Activated CD4-positive, alpha-beta T cell treated with anti-CD3 and anti-CD28 coated beads, Interleukin-2, Interleukin-6, amounts not matched to agents 100 ng/mL and 50 ng/mL, durations not matched to agents 16 hours and 8 hours (primary cell): ENCODE data around the gene MAP1B.
"Not testable (repeated sequence)": the region's sequence is repeated elsewhere in the genome, so short reads cannot be mapped to it uniquely, and the experiment has no call there.

ENCODE experiments used
- DNase-seq: peaks from one replicate; pipeline ENCODE4 v3.0.0-alpha.2; 2020

Gene MAP1B

DNA sequence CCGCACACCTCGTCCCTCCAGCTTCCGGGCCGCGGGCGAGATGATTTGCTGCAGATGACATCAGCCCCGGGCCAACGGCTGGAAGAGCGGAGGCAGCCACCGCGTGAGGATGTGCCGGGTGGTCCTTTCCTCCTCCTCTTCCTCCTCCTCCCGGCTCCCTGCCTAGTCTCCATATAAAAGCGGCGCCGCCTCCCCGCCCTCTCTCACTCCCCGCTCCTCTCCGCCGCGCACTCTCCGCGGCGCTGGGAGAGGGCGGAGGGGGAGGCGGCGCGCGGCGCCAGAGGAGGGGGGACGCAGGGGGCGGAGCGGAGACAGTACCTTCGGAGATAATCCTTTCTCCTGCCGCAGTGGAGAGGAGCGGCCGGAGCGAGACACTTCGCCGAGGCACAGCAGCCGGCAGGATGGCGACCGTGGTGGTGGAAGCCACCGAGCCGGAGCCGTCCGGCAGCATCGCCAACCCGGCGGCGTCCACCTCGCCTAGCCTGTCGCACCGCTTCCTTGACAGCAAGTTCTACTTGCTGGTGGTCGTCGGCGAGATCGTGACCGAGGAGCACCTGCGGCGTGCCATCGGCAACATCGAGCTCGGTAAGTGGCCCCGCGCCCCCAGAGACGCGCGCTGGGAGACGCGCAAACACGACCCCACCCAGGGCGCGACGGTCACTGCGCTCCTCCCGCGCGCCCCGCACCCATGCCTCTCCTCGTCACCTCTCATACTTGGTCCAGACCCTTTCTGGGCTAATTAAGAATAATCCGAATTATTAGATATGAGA lies at the start of gene MAP1B:
TSS of gene MAP1B (plus strand) at position 345 of the 770 bp plus-strand sequence. CDS start at position 402, 57 bp downstream.
- no peak for DNase-seq

DNA sequence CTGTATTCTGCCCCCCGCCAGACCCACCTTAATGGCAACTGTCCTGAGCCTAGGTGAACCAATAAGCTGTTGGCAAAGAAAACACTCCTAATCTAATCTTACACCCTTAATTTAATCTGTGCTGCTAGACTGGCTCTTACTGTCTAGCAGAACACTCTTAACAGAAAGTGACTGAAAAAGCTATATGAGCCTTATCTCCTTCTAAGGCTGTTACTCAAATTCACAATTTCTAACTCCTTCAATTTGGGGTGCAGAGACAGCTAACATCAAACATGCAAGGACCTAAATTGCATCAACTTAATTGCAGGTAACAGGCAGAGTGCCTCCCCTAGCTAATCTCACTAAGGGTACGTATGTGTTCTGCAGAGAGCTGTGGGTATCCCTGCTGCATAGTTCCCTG lies 49.5 kb upstream of the MAP1B start:
- no peak for DNase-seq

DNA sequence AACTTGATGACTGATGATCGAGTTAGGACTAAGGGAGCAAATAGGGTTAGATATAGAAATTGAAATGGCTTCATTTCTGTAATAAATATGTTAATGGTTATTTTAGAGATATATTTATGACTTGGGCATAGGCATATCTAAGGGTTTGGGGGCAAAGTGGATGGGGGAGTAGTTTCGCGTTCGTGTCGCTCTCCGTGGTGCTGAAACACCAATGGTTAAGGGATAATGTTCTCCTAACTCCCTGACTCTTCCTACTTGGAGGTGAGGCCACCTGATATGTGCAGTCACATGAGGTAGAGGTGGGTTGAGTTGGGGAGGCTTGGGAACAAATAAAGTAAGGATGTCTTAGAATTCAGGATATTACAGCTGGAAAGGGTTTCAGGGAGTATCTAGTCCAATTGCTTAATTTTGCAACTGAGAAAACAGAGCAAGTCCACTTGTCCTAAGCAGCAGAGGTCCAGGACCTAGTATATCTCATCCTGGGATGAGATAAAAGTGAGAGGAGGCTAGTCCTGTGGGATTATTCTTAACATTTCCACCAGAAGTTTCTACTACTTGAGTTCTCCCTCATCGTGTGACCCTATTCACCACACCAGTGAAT lies 44.0 kb upstream of the MAP1B start:
- DNase-seq, result peak; percentile 3

DNA sequence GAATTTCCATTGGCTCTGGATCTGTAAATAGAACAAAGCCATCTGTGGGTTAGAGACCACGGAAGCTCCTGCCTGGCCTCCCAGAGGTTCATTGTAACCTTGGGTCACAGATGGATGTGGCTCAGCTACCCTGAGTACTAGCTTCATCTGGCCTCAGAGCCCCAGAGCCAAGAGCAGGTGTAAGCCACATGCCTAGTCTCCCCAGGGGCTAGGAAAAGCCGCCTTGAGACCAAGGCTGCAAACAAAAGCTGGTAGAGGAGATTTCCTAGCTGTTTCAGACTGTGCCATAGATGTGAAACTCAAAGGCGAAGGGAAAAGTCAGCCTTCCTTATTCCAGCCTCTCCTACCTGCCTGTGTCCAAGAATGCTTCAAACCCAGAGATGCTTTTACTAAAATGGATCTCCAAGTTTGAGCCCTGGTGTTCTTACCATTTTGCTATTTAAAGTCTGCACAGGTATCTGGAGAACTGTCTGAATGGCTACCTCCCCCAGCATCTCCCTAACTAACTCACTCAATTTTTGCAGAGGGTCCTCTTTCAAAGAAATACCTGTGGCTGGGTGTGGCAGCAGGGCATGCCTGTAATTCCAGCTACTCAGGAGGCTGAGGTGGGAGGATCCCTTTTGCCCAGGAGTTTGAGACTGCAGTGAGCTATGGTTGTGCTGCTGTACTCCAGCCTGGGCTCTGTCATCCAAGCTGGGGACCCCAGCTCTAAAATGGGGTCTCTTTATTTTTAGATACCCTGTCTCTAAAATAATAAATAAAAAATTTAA lies 42.3 kb upstream of the MAP1B start:
- no peak for DNase-seq

DNA sequence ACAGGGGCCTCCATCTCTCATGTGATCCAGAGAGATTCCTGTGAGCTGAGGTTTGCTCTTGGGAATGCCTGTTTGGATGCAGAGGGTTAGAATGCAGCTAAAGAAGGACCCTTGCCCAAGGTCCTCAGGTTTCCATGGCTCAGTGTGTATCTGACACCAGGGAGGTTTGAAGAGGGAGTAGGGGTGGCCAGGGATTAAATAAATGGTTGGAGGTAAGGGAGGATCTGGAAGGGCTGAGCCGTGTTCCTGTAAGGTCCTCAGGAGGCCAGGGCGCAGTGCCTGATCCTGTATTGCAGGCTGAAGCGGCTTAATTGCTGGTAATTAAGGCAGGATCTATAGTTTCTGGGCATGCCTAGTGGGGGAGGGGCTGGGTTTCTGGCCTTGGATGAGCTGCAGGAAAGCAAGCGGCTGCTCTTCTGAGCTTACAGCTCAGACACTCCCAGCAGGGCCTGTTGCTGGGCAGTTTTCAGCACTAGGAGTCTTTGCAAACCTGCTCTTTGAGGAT lies 41.5 kb upstream of the MAP1B start:
- DNase-seq, result no peak

DNA sequence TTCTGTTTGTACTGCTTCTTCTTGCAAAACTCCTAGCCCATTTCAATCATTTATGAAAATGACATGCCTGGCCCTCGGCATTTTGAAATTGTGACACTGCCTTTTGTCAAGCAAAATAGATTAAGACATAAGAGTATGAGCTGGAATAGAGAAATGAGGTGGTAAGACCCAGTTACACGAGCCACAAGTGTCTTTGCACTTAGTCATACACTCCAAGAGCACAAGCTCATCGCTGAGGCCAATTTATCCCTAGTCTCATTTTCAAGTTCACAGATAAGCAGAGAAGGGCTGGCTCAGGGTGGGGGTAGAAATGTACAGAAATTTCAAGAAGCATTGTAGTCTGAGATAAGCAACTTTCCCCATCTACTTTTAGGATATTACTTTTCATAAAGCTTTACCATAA lies 40.6 kb upstream of the MAP1B start:
- no peak for DNase-seq

DNA sequence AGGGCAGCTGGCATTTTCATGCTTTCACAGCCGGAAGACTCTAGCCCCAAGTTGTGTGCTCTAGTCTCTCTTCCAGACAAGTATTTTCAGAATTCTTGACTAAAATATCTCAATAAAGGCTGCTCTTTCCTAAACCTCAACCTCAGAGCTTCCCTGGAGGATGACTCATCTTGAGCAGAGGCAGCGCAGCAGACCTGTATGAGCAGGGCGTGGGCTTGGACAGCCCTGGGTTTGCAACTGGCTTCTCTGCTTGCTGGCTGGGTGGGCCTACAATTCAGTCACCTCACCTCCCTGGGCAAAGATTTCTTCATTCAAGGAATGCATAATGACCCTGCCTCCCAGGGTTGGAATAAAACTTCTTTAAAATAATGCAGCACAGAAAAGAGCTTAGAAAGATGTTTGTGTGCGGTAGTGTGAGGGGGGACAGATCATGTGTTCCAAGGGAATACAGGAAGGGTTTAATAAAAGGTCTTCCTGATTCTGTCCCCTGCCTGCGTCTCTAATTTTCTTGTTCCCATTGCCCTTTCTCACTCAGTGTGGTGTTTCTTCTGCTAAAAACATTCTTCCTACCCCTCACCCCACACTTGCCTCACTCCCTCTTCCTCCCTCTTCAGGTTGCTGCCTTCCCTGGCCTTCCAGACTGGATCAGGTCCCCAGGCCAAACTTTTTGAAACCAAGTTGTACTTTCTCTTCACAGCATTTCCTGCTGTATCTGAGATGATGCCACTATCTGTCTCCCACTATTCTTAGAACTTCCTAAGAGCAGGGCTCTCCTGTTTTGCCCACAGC lies 39.4 kb upstream of the MAP1B start:
- DNase-seq, result peak; percentile 2

DNA sequence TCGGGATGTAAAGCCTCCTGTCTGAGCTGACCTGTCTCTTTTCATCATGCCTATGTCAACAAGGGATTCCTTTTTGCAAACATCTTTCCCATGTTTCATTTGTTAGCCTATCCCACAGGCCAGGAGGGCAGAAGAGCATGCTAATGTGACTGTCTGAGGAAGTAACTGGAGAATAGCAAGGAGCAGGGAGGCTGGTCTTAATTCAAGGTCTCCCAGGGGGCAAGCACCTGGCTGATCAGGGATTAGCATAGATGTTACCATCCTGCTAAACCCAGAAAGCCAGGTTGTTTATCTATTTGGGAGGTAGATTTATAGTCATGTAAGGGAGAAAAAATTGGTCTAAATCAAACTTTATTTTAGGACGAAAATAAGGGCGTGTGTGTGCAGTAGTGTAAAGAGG lies 36.7 kb upstream of the MAP1B start:
- no peak for DNase-seq

DNA sequence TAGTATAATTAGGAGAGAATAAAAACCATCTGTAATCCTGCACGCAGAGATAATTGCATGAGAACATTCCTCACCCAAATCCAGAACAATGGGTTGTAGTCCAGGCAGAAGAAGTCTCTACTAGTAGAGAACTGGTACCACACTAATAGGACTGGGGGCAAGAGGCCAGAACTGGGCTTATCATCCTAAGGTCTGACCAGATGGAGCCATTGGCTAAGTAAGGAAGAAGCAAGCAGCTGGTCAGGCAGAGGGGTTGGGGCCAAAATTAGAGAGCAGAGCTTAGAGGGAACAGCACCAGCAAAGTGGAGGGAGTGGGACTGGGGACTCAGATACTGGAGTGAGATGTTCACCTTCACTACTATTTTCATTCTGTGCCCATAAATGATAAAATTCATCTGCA lies 35.4 kb upstream of the MAP1B start:
- DNase-seq, result no peak

DNA sequence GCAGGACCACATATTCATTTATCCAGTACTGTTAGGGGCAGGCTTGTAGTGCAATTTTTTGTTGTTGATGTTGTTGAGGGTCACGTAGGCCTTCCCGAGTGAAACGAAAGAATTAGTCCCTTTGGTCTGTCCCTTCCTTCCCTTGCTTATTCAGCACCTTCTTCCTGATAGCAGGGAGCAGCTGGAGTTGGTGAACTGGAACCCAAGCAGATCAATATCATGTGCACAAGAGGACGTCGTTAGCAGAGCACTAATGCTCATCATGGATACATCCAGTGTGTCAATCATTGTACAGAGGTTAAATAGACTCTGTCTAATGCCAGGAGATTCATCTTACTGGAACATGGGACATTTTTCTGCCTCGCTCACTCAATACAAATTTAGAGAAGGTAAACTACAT lies 33.0 kb upstream of the MAP1B start:
- no peak for DNase-seq

DNA sequence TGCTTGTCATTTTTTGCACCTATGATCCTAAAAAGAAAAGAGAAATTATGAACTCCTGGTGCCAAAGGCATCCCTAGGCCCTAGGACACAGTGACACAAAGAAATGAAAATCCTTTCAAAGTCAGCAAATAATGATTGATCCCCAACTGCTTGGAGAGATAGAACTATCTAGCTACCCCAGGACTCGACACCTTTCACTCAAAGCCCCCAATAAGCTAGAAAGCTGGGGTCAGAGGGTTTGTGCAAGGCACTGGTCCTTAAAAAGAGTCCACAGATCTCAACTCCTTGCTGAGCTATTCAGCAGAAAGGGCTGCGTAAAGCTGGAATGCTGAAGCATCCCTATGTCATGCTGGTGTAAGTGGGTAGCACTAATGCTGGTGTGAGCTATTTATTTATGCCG lies 31.8 kb upstream of the MAP1B start:
- DNase-seq, result no peak

DNA sequence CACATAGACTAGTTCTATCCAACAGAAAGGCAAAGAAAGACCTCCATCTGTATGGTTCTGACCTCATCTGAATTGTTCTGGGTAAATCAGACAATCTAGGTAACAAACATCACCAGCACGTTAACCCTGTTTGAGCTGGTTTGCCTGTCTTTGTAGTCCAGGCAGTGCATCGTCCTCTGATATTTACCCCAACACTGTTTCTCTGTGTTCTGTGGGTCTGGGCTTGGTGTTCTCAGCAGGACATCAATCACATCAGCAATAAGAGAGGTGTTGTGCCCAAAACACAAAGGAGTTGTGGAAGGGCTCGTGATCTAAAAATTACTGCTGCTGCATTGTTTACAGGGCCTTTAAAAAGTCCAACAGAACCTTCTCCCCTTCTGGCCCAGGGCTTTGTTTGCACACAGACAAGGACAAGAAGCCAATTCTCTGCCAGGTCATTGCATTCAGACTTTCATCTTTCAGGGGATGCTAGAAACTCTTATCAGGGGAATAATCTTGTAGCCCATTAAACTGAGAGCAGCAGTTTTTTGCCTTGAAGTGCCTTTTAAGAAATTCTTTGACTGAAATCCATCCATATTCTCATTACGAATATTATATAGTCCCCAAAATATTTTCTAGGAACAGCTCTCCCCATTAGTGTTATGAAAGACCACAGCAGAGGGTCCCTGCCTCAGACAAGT lies 30.5 kb upstream of the MAP1B start:
- no peak for DNase-seq

DNA sequence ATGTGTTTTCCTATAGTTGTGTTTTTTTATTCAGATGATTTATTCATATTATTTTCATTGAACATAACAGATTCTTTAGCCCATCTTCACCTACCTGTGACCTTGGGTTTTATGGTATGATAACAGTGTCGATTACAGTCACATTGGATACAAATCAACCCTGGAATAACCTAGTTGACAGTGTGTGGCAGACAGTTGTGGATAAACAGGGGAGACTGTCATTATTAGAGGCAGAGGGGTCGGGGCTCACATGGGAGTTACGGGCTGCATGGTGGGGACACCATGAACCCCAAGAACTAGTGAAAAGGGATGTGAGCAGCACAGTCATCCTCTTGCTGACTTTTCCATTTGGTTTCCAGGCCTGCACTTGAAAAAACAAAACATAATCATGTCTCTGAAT lies 29.9 kb upstream of the MAP1B start:
- no peak for DNase-seq

DNA sequence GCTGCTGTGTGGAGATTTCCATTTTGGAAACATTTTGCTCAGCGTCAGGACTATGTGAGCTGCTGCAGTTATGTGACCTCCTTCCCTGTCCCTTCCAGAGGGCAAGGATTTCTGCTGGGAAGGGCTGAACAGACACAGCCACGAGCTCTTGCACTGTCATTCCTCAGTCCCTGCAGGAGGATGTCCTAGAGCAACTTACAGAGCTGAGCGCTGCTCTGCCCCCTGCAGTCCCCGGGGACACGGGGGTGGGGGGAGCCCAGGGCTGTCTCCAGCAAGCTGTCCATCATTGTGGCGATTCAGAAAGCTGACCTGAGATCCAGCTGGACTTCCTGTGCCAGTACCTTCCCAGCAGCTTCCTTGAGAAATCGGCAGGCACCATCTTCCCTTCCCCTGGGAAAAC lies 28.0 kb upstream of the MAP1B start:
- no peak for DNase-seq

DNA sequence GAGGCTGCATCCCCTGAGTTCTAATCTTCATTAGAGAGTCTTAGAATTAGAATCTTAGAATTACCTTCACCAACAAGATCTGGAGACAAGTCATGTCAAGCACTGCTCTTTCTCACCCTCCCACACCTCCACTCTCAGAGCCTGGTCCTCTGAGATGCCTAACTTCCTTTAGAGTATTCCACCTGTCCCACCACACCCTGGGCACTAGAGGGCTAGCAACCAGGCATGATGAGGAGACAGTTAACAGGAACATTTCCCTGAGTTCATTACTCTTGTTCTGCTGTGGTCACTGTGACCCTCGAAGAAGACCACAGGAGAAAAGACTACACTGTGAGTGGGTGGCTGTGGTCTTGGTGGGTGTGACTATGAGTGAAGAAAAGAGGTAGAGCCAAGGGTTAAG lies 25.2 kb upstream of the MAP1B start:
- no peak for DNase-seq

DNA sequence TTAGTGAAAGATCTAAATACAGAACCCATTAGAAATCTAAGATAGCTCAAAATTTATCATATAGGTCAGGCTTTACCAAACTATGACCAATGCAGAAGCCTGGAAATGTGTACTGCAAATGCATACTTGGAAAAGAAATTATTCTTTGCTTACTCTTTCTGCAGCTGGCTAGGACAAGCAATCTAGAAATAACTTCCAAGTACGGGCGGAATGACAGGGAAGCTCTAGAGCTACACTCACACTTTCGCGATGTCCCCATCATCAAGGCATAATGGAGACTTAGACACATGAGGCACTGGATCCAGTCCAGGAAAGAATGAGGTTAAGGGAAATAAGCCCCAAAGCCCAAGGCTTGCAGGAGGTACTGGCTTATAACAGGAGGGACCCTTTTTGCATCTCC lies 22.4 kb upstream of the MAP1B start:
- DNase-seq, result no peak

DNA sequence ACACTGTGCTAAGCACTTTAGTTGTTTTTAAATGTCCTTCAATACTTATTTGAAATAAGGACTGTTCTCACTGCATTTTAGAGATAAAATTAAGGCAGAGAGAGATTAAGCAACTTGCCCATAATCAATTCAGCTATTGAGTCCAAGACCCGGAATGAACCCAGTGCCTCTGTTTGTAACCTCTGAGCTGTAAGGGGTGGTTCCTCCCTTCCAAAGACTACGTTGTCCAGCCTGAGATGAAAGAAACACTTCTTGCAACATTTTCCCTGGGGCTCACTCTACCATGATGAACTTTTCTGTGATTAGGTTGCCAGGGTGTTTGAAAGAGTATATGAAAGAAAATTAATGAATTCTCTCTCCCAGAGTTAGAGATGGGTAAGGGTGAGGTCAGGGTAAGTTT lies 22.0 kb upstream of the MAP1B start:
- DNase-seq, result no peak

DNA sequence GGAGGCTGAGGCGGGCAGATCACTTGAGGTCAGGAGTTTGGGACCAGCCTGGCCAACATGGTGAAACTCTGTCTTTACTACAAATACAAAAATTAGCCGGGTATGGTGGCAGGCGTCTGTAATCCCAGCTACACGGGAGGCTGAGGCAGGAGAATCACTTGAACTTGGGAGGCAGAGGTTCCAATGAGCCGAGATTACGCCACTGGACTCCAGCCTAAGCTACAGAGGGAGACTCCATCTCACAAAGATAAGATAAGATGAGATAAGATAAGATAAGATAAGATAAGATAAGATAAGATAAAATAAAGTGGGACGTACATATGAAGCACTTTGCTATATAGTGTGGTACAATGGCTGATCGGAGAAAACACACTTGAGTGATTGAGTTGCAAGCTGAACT lies 17.6 kb upstream of the MAP1B start:
- DNase-seq, result not testable (repeated sequence)

DNA sequence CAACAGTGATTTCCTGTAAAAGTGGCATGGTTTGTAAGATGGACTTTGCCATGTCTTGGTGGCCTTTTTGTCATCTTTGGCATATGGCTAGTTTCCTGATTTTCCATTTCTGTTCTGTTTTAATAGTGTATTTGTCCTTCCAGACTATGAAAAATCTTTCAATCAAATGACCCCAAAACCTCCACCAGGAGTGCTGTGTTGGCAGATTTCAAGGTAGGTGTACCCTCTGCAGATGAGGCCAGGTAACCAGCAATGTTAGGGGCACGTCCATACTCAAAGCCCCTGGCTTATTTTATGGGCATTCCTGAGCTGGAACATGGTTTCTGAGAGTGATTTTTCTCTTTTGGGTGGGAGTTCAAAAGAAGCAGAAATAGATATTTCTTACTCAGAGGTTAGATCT lies 15.2 kb upstream of the MAP1B start:
- no peak for DNase-seq

DNA sequence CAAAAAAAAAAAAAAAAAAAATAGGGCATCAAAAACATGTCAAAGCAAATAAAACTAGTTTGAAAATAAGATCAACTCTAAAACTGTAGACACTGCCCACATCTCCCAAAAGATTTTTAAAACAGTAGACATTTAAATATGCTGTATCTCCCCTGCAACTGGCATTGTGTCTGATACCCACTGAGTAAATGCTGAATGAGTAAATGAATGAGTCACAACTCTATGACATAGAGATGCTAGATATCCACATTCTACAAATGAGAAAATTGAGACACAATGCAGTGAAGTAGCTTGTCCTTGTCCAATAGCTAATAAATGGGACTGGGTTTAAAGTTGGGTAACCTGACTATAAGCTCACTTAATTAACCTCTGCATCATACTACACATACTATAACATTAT lies 14.1 kb upstream of the MAP1B start:
- DNase-seq, result peak; percentile 45

DNA sequence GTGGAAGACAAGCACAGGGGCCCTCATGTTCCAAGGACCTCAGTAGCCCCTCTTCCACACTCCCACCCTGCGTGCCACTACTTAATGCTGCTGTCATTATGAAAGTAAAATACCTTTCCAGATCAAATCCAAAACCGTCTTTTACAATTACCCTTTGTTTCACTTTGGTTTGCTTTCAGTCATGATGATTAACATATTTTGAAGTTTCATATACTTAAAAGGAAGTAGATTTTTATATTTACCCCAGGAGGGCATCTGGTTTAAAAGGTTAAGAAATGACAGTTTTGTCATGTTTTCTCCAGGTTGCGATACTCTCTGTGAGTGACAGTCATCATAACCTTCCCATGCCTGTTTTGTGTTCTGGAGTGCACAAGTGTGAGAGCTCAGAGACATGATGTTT lies 13.5 kb upstream of the MAP1B start:
- DNase-seq, result peak; percentile 51

DNA sequence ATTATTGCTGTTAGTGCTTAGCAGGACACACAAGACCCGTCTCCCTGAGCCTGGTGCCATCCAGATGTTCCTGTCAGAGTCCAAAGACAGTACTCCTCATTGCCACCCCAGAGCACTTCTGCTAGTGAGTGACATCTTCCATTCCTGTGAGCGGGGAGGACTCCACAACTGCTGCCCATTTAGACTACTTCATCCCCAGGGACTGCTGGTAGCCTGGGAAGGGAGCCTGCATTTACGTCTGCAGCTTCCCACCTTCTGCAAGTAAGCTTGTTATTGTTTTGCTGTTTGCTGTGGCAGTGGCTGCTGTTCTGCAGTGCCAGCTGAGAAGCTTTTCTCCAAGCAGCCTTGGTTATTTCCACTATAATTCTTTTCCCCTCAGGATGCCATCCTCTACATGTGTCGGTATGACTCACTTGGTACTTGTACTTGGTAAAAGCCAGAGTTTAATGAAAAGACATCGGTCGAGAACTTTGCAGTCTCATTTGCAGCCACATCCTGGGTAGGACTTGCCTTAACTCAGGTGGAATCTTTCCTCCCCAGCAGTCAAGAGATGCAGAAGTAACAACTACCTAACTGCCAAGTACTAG lies 10.6 kb upstream of the MAP1B start:
- DNase-seq, result peak; percentile 7
